Measurements from ENCODE around the gene PSAT1. TPM values are rescaled to one million over a fixed set of nuclear protein-coding genes. Genes with fewer than 3 reads are reported as not detected.
A peak's percentile ranks its signal among the peaks of the same experiment; 100 is the strongest.

Gene PSAT1
- total RNA-seq, 1 experiment from 2014 or later: 226 TPM

- H3K27ac ChIP-seq (ENCODE audit: low read depth, low read length): no peak overlapping the region
- POLR2A ChIA-PET: no interaction called here
- H3K4me2 ChIP-seq (ENCODE audit: low read length): no peak overlapping the region
- CTCF ChIA-PET: interaction anchor here (0.7 to 2.1 kb wide), 9 partner anchors 9 to 936 kb away, joined by 3 to 8 read pairs (median 4); no protein-coding TSS in a partner anchor
- H3K4me3 ChIP-seq (replicated peaks in 1 of 2; ENCODE audit: low read depth in 1 of 2, low read length in 2 of 2): no peak overlapping the region
- RAD21 ChIA-PET (ENCODE audit: low non-redundant PET in 1 of 2, low total read pairs in 2 of 2, uncharacterized antibody in 2 of 2, unreplicated experiment in 2 of 2): interaction anchor here (0.6 to 0.8 kb wide), 2 partner anchors 178 to 254 kb away, joined by 3 read pairs; no protein-coding TSS in a partner anchor
- intact Hi-C loops (cut with micrococcal nuclease): loop anchor here (1.0 to 10.0 kb wide), 2 partner anchors 108 to 395 kb away; no protein-coding TSS in a partner anchor
- H3K9me2 ChIP-seq (ENCODE audit: insufficient read depth): no peaks in the 10 kb centered on the region
- TF ChIP-seq CTCF (IDR thresholded peaks at IDR 0.05 in 2 of 3, conservative IDR thresholded peaks at IDR 0.05 in 1 of 3; ENCODE audit: borderline replicate concordance in 1 of 3, insufficient read depth in 1 of 3, low read depth in 2 of 3, low read length in 2 of 3) (peak; percentile 56 to 96 (median 93)), RAD21 (IDR thresholded peaks at IDR 0.05; ENCODE audit: low read depth) (peak; percentile 74), SP1 (IDR thresholded peaks at IDR 0.05; ENCODE audit: low read depth) (no peak)
- H3K79me2 ChIP-seq (ENCODE audit: insufficient read depth, low read length): no peaks in the 10 kb centered on the region
- H3K4me1 ChIP-seq (ENCODE audit: control insufficient read depth in 1 of 2, insufficient read depth in 2 of 2, low read length in 2 of 2): peaks cover 0 to 8% of the 10 kb centered on the region in 2 experiments; a peak in 1 of 4 replicates
- no peaks in the 10 kb centered on the region for H3K36me3 ChIP-seq (ENCODE audit: control insufficient read depth in 1 of 2, insufficient read depth in 2 of 2, low read length in 2 of 2)
- no peak overlapping the region for H2AFZ ChIP-seq (ENCODE audit: low read depth, low read length, poor library complexity, severe bottlenecking)
- peaks cover 15% of the 10 kb centered on the region; the same call in 1 of the 2 replicates for H3K27me3 ChIP-seq (ENCODE audit: insufficient read depth, low read length)
- H3K9ac ChIP-seq (ENCODE audit: low read length): no peak overlapping the region
- peak; percentile 52 for DNase-seq (ENCODE audit: low read depth, low spot score)
- ATAC-seq: peak; percentile 97
- H4K20me1 ChIP-seq (ENCODE audit: insufficient read depth): no peaks in the 10 kb centered on the region
- no TSS peak for BruUV-seq (replicated peaks)
- no peaks in the 10 kb centered on the region for H3K9me3 ChIP-seq (ENCODE audit: control insufficient read depth in 1 of 2, insufficient read depth in 1 of 2, low read depth in 1 of 2, low read length in 2 of 2)
Observed at GRCh38 chr9:78369639-78370219, 72.8 kb downstream of the PSAT1 start.

- Histone ChIP-seq H3K27me3 (ENCODE audit: insufficient read depth, low read length) (peaks cover 15% of the 10 kb centered on the region), H3K4me3 (replicated peaks in 1 of 2; ENCODE audit: low read depth in 1 of 2, low read length in 2 of 2) (no peak overlapping the region), H3K4me1 (ENCODE audit: control insufficient read depth in 1 of 2, insufficient read depth in 2 of 2, low read length in 2 of 2) (peaks cover 0 to 8% of the 10 kb centered on the region in 2 experiments; a peak in 1 of 4 replicates), H3K79me2 (ENCODE audit: insufficient read depth, low read length) (no peaks in the 10 kb centered on the region), H2AFZ (ENCODE audit: low read depth, low read length, poor library complexity, severe bottlenecking) (no peak overlapping the region), H3K9me2 (ENCODE audit: insufficient read depth) (no peaks in the 10 kb centered on the region), H3K4me2 (ENCODE audit: low read length) (no peak overlapping the region), H4K20me1 (ENCODE audit: insufficient read depth) (no peaks in the 10 kb centered on the region), H3K27ac (ENCODE audit: low read depth, low read length) (no peak overlapping the region), H3K9ac (ENCODE audit: low read length) (no peak overlapping the region), H3K9me3 (ENCODE audit: control insufficient read depth in 1 of 2, insufficient read depth in 1 of 2, low read depth in 1 of 2, low read length in 2 of 2) (no peaks in the 10 kb centered on the region), H3K36me3 (ENCODE audit: control insufficient read depth in 1 of 2, insufficient read depth in 2 of 2, low read length in 2 of 2) (no peaks in the 10 kb centered on the region)
- ATAC-seq (no peak), DNase-seq (ENCODE audit: low read depth, low spot score) (no peak)
- intact Hi-C loops (cut with micrococcal nuclease): no loop called here
- CTCF ChIA-PET: no interaction called here
- no TSS peak for BruUV-seq (replicated peaks)
- POLR2A ChIA-PET: no interaction called here
- RAD21 ChIA-PET (ENCODE audit: low non-redundant PET in 1 of 2, low total read pairs in 2 of 2, uncharacterized antibody in 2 of 2, unreplicated experiment in 2 of 2): no interaction called here
- TF ChIP-seq EZH2phosphoT487 (IDR thresholded peaks at IDR 0.05; ENCODE audit: borderline replicate concordance) (no peak), MAX (IDR thresholded peaks at IDR 0.05) (no peak), JUND (IDR thresholded peaks at IDR 0.05) (no peak), ZBTB33 (IDR thresholded peaks at IDR 0.05; ENCODE audit: extremely low read depth, insufficient replicate concordance, low read length) (no peak), CEBPB (IDR thresholded peaks at IDR 0.05; ENCODE audit: low read depth) (no peak), ELF1 (IDR thresholded peaks at IDR 0.05; ENCODE audit: borderline replicate concordance, low read depth) (no peak), ZNF274 (IDR thresholded peaks at IDR 0.05; ENCODE audit: low read depth, low read length) (no peak), YY1 (IDR thresholded peaks at IDR 0.05; ENCODE audit: extremely low read depth, insufficient replicate concordance, low read depth, low read length) (no peak), CTCF (IDR thresholded peaks at IDR 0.05 in 2 of 3, conservative IDR thresholded peaks at IDR 0.05 in 1 of 3; ENCODE audit: borderline replicate concordance in 1 of 3, insufficient read depth in 1 of 3, low read depth in 2 of 3, low read length in 2 of 3) (no peak), SRF (IDR thresholded peaks at IDR 0.05; ENCODE audit: low read depth) (no peak)
Observed at GRCh38 chr9:78370991-78371390, 74.1 kb downstream of the PSAT1 start.

All from HCT116 (cell line).